B cell (primary cell): Measurements from ENCODE around the gene HIPK2. TPM values are rescaled to one million over a fixed set of nuclear protein-coding genes. Genes with fewer than 3 reads are reported as not detected.

Experiments used
- ATAC-seq: fragments of 200-7000 bp; cut with Tn5 transposase; one replicate; pipeline ENCODE4 v1.10.0; 2021; ENCODE audit warnings: low read depth, mild to moderate bottlenecking, moderate number of reproducible peaks, moderate library complexity
- CTCF ChIA-PET: fragments of 350-600 bp; sonication (Branson Sonifier 250); formaldehyde crosslinking; loops from one replicate; lab custom pipeline; 2021; ENCODE audit warnings: antibody characterized with exemption, inconsistent platforms; lab: Charles Lee
- POLR2A ChIA-PET: fragments of 350-600 bp; sonication (Branson Sonifier 250); formaldehyde crosslinking; loops from one replicate; lab custom pipeline; 2021; ENCODE audit warnings: antibody characterized with exemption; lab: Charles Lee
- DNase-seq: peaks from one replicate; pipeline ENCODE4 v3.0.0; 2013
- H2AFZ ChIP-seq: 2 replicates; pipeline ENCODE4 v1.6.1; 2012; ENCODE audit warnings: mild to moderate bottlenecking, low read depth, low read length; ENCODE audit not compliant: insufficient read depth, poor library complexity, severe bottlenecking
- H3K27ac ChIP-seq, 2 donors: 1 replicate in 1 of 2; 2 replicates in 1 of 2; pipeline ENCODE4 v1.5.1; 2012 to 2013; ENCODE audit warnings: low read length in 2 of 2, mild to moderate bottlenecking in 2 of 2, moderate library complexity in 1 of 2
- H3K27me3 ChIP-seq, 4 experiments: fragments of 200-600 bp in 1 of 4; sonication (generic) in 1 of 4; replicated peaks in 1 of 4; 1 replicate in 2 of 4; 2 replicates in 2 of 4; pipeline versions ENCODE4 v1.6.1 to v1.7.0; 2013 to 2016; ENCODE audit warnings: low read length in 3 of 4, mild to moderate bottlenecking in 2 of 4, mixed read lengths in 1 of 4, moderate library complexity in 1 of 4; ENCODE audit not compliant: insufficient read depth in 4 of 4, control insufficient read depth in 3 of 4; ENCODE audit errors: control extremely low read depth in 1 of 4
- H3K36me3 ChIP-seq, 2 experiments: replicated peaks in 1 of 2; 1 replicate in 1 of 2; 2 replicates in 1 of 2; pipeline versions ENCODE4 v1.6.1 to v1.7.1; 2013; ENCODE audit warnings: low read length in 1 of 2; ENCODE audit not compliant: insufficient read depth in 2 of 2, control insufficient read depth in 1 of 2; ENCODE audit errors: control extremely low read depth in 1 of 2, extremely low read depth in 1 of 2
- H3K4me1 ChIP-seq, 2 donors: fragments of 200-600 bp in 1 of 2; sonication (generic) in 1 of 2; 1 replicate in 1 of 2; 2 replicates in 1 of 2; pipeline versions ENCODE4 v1.5.1 to v1.6.1; 2013 to 2017; ENCODE audit warnings: low read length in 2 of 2; ENCODE audit not compliant: control insufficient read depth in 2 of 2, insufficient read depth in 2 of 2
- H3K4me2 ChIP-seq: replicated peaks from 2 replicates; pipeline ENCODE3; 2012; ENCODE audit warnings: mild to moderate bottlenecking, low read depth, low read length; ENCODE audit not compliant: poor library complexity, severe bottlenecking
- H3K4me3 ChIP-seq, 5 experiments: fragments of 200-600 bp in 1 of 5; sonication (generic) in 1 of 5; 1 replicate in 3 of 5; 2 replicates in 2 of 5; pipeline versions ENCODE4 v1.5.1 to v1.7.0; 2011 to 2016; ENCODE audit warnings: low read length in 4 of 5, mild to moderate bottlenecking in 4 of 5, low read depth in 2 of 5, control low read depth in 1 of 5, moderate library complexity in 1 of 5; ENCODE audit not compliant: insufficient read depth in 1 of 5; ENCODE audit errors: control extremely low read depth in 1 of 5, extremely low read depth in 1 of 5
- H3K79me2 ChIP-seq: fragments of 200-600 bp; sonication (generic); one replicate; pipeline ENCODE4 v1.6.0; 2016; ENCODE audit warnings: low read length; ENCODE audit not compliant: control insufficient read depth, insufficient read depth
- H3K9ac ChIP-seq: fragments of 200-600 bp; sonication (generic); 2 replicates; pipeline ENCODE4 v1.6.1; 2017; ENCODE audit warnings: mild to moderate bottlenecking, low read length, moderate library complexity
- H3K9me3 ChIP-seq, 3 donors: one replicate each; pipeline versions ENCODE4 v1.6.1 to v1.7.1; 2013; ENCODE audit warnings: low read length in 2 of 3; ENCODE audit not compliant: control insufficient read depth in 2 of 3, insufficient read depth in 1 of 3; ENCODE audit errors: control extremely low read depth in 1 of 3
- H4K20me1 ChIP-seq: 2 replicates; pipeline ENCODE4 v1.6.0; 2012; ENCODE audit warnings: mild to moderate bottlenecking, low read length; ENCODE audit not compliant: insufficient read depth, control insufficient read depth, poor library complexity, severe bottlenecking
- H3K27ac Mint-ChIP-seq: one replicate; pipeline ENCODE4 v1.8.0; 2021; ENCODE audit warnings: mixed read lengths
- H3K27me3 Mint-ChIP-seq: one replicate; pipeline ENCODE4 v1.8.0; 2021; ENCODE audit warnings: mixed read lengths
- H3K4me1 Mint-ChIP-seq: one replicate; pipeline ENCODE4 v1.8.0; 2021; ENCODE audit warnings: mixed read lengths
- H3K4me3 Mint-ChIP-seq: one replicate; pipeline ENCODE4 v1.8.0; 2021; ENCODE audit warnings: mixed read lengths
- H3K9me3 Mint-ChIP-seq: one replicate; pipeline ENCODE4 v1.8.0; 2022; ENCODE audit warnings: mixed read lengths; ENCODE audit not compliant: insufficient read depth
- CTCF ChIP-seq: fragments of 200-600 bp; IDR thresholded peaks from one replicate; pipeline ENCODE4 v1.8.0; 2022; ENCODE audit warnings: antibody characterized with exemption, mild to moderate bottlenecking
- EZH2 ChIP-seq: IDR thresholded peaks from 2 replicates; pipeline ENCODE4 v1.6.1; 2012; ENCODE audit warnings: borderline replicate concordance, low read depth, mild to moderate bottlenecking, moderate library complexity, low read length; ENCODE audit not compliant: insufficient read depth, poor library complexity, severe bottlenecking
- WGBS: methylation state at CpG from one replicate; pipeline ENCODE4 v1.1.5; 2013; ENCODE audit warnings: missing lambda C conversion rate; ENCODE audit not compliant: insufficient coverage; 5-methylcytosine and 5-hydroxymethylcytosine counted together
- intact Hi-C: fragments of 100-400 bp; cut with micrococcal nuclease; formaldehyde crosslinking; loops from one replicate; pipeline ENCODE4 v1.10.0; 2022
- polyA plus RNA-seq: library from polyadenylated mRNA; depleted of rRNA; stranded (reverse); fragments of >200 nt; gene quantifications from 2 replicates; pipeline ENCODE4 v1.2.3, GENCODE V29; 2012
- total RNA-seq, 2 donors: library from RNA; stranded (reverse); fragments of 120-200 nt in 1 of 2; gene quantifications; 1 replicate in 1 of 2; 2 replicates in 1 of 2; pipeline versions ENCODE4 v1.2.3 to v1.2.4, GENCODE V29; 2013 to 2022

The HIPK2 gene
- total and polyA plus RNA-seq, 2 donors (not counting 1 experiment from before 2014, with no cell fraction given), result 6.8 to 58.2 TPM

- Histone ChIP-seq H3K27me3 (no peaks in the 10 kb centered on the region), H3K4me3 (no peak overlapping the region), H3K4me2 (no peak overlapping the region), H3K9me3 (no peaks in the 10 kb centered on the region), H3K9ac (no peak overlapping the region), H4K20me1 (peaks cover 25% of the 10 kb centered on the region), H3K4me1 (peaks cover 35 to 47% of the 10 kb centered on the region in 2 donors), H3K79me2 (peaks cover 79% of the 10 kb centered on the region), H3K27ac (no peak overlapping the region), H2AFZ (no peak overlapping the region), H3K36me3 (peaks cover 1 to 4% of the 10 kb centered on the region in 2 experiments)
- no peak for DNase-seq
- ChIA-PET POLR2A (no interaction called here), CTCF (interaction anchor here (1.0 to 4.5 kb wide), 4 partner anchors 16 to 125 kb away, joined by 3 to 26 read pairs (median 9); no protein-coding TSS in a partner anchor)
- TF ChIP-seq CTCF (no peak), EZH2 (no peak)
- Mint-ChIP-seq H3K27ac (no peak overlapping the region), H3K4me1 (peaks cover 70% of the 10 kb centered on the region), H3K9me3 (no peaks in the 10 kb centered on the region), H3K27me3 (no peaks in the 10 kb centered on the region), H3K4me3 (no peak overlapping the region)
- no peak for ATAC-seq
- intact Hi-C loops, result loop anchor here (10.0 kb wide), 1 partner anchor 536 kb away; the partner anchor contains the start of gene UBN2
- WGBS, result 84% methylated on average over 12 of the region's 15 CpGs
Measured at GRCh38 chr7:139771001-139771956, 6.5 kb downstream of the HIPK2 start.

GRCh38 chr7:139769761-139770160, 8.0 kb downstream of the HIPK2 start:
- no peaks in the 10 kb centered on the region for H3K9me3 Mint-ChIP-seq
- TF ChIP-seq CTCF, result no peak
- no peak for TF ChIP-seq EZH2
- peaks cover 69% of the 10 kb centered on the region for H3K79me2 ChIP-seq

More at GRCh38 chr7:139769761-139770160, 8.0 kb downstream of the HIPK2 start:
- intact Hi-C loops, result loop anchor here (10.0 kb wide), 1 partner anchor 535 kb away; the partner anchor contains the start of gene UBN2
- no peaks in the 10 kb centered on the region for H3K27me3 ChIP-seq
- peaks cover 25% of the 10 kb centered on the region for H4K20me1 ChIP-seq
- ChIA-PET POLR2A (no interaction called here), CTCF (interaction anchor here (3.6 kb wide), 1 partner anchor 123 kb away, joined by 13 read pairs; no protein-coding TSS in a partner anchor)
- peaks cover 35 to 39% of the 10 kb centered on the region in 2 donors for H3K4me1 ChIP-seq
- H3K4me3 ChIP-seq, result no peak overlapping the region
- peaks cover 62% of the 10 kb centered on the region for H3K4me1 Mint-ChIP-seq
- ATAC-seq (no peak), DNase-seq (no peak)
- H2AFZ ChIP-seq, result no peak overlapping the region
- no peaks in the 10 kb centered on the region for H3K9me3 ChIP-seq
- peaks cover 1 to 4% of the 10 kb centered on the region in 2 experiments for H3K36me3 ChIP-seq
- no peak overlapping the region for H3K4me2 ChIP-seq
- H3K9ac ChIP-seq, result no peak overlapping the region
- WGBS, result 95% methylated on average over 4 of the region's 6 CpGs
- no peak overlapping the region for H3K27ac ChIP-seq
- no peak overlapping the region for H3K27ac Mint-ChIP-seq
- H3K27me3 Mint-ChIP-seq, result no peaks in the 10 kb centered on the region
- H3K4me3 Mint-ChIP-seq, result no peak overlapping the region
